ENCODE data around the gene LDHB.

LDHB gene

GRCh38 chr12:21694660-21695059 lies 37.0 kb upstream of the LDHB start:
- H3K27me3 ChIP-seq (ENCODE audit: control insufficient read depth, low read length), result 0 out of 2 replicates have a peak, but pooled peaks cover 5% of the 10 kb centered on the region
- H4K20me1 ChIP-seq (ENCODE audit: control insufficient read depth, insufficient read depth, low read depth, low read length), result no peaks in the 10 kb centered on the region
- H3K79me2 ChIP-seq (ENCODE audit: control insufficient read depth, low read length), result no peaks in the 10 kb centered on the region
- H3K27ac ChIP-seq (ENCODE audit: low read depth, low read length), result no peak overlapping the region
- H3F3A ChIP-seq (ENCODE audit: control insufficient read depth, insufficient read depth), result no peaks in the 10 kb centered on the region
- no peak overlapping the region for H3K4me2 ChIP-seq (ENCODE audit: low read length)
- no peaks in the 10 kb centered on the region for H3K36me3 ChIP-seq (ENCODE audit: control insufficient read depth, low read length)
- no peak overlapping the region for H3K4me3 ChIP-seq (ENCODE audit: low read length)
- no peaks in the 10 kb centered on the region for H3K4me1 ChIP-seq (ENCODE audit: control insufficient read depth, low read length)
- no peaks in the 10 kb centered on the region for H3K9me3 ChIP-seq (ENCODE audit: control insufficient read depth, insufficient read depth, low read length)
- TF ChIP-seq, protein P1, sequence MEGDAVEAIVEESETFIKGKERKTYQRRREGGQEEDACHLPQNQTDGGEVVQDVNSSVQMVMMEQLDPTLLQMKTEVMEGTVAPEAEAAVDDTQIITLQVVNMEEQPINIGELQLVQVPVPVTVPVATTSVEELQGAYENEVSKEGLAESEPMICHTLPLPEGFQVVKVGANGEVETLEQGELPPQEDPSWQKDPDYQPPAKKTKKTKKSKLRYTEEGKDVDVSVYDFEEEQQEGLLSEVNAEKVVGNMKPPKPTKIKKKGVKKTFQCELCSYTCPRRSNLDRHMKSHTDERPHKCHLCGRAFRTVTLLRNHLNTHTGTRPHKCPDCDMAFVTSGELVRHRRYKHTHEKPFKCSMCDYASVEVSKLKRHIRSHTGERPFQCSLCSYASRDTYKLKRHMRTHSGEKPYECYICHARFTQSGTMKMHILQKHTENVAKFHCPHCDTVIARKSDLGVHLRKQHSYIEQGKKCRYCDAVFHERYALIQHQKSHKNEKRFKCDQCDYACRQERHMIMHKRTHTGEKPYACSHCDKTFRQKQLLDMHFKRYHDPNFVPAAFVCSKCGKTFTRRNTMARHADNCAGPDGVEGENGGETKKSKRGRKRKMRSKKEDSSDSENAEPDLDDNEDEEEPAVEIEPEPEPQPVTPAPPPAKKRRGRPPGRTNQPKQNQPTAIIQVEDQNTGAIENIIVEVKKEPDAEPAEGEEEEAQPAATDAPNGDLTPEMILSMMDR (IDR thresholded peaks at IDR 0.05; ENCODE audit: low read depth, low read length, poor library complexity, severe bottlenecking), result no peak
- TF ChIP-seq EZH2phosphoT487 (IDR thresholded peaks at IDR 0.05; ENCODE audit: borderline replicate concordance, low read length), result no peak
- no peaks in the 10 kb centered on the region for H3K9me2 ChIP-seq (replicated peaks; ENCODE audit: control insufficient read depth, low read length)

DNA sequence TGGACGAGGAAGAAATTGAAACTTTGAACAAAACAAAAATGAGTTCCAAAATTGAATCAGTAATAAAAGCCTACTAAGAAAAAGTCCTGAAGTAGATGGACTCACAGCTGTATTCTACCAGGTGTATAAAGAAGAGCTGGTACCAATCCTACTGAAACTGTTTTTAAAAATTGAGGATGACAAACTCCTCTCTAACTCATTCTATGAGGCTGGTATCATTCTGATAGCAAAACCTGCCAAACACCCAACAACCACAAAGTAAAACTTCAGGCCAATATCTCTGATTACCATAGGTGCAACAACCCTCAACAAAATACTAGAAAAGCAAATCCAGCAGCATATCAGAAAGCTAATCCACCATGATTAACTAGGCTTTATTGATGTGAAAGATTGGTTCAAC lies 33.9 kb upstream of the LDHB start:
- Histone ChIP-seq H3K9me2 (replicated peaks; ENCODE audit: control insufficient read depth, low read length) (no peaks in the 10 kb centered on the region), H3K9me3 (ENCODE audit: control insufficient read depth, insufficient read depth, low read length) (no peaks in the 10 kb centered on the region), H3K4me3 (ENCODE audit: low read length) (no peak overlapping the region), H3K27ac (ENCODE audit: low read depth, low read length) (no peak overlapping the region), H3K36me3 (ENCODE audit: control insufficient read depth, low read length) (no peaks in the 10 kb centered on the region), H3F3A (ENCODE audit: control insufficient read depth, insufficient read depth) (no peaks in the 10 kb centered on the region), H3K4me2 (ENCODE audit: low read length) (no peak overlapping the region), H3K79me2 (ENCODE audit: control insufficient read depth, low read length) (no peaks in the 10 kb centered on the region), H4K20me1 (ENCODE audit: control insufficient read depth, insufficient read depth, low read depth, low read length) (no peaks in the 10 kb centered on the region), H3K27me3 (ENCODE audit: control insufficient read depth, low read length) (0 out of 2 replicates have a peak, but pooled peaks cover 5% of the 10 kb centered on the region), H3K4me1 (ENCODE audit: control insufficient read depth, low read length) (no peaks in the 10 kb centered on the region)
- TF ChIP-seq EZH2phosphoT487 (IDR thresholded peaks at IDR 0.05; ENCODE audit: borderline replicate concordance, low read length), result no peak
- TF ChIP-seq, protein P1 (IDR thresholded peaks at IDR 0.05; ENCODE audit: low read depth, low read length, poor library complexity, severe bottlenecking), result no peak

DNA sequence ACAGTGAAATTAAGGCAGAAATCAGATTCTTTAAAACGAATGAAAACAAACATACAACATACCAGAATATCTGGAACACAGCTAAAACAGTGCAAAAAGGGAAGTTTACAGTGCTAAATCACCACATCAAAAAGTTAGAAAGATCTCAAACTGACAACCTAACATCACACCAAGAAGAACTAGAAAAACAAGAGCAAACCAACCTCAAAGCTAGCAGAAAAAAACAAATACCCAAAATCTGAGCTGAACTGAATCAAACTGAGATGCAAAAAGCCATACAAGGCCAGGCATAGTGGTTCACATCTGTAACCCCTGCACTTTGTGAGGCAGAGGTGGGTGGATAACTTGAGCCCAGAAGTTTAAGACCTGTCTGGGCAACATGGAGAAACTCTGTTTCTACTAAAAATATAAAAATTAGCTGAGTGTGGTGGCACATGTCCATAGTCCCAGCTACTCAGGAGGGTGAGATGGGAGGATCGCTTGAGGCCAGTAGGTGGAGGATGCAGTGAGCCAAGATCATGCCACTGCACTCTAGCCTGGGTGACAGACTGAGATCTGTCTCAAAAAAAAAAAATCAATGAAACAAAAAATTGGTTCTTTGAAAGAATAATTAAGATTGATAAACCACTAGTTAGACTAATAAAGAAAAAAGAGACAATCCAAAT lies 33.2 kb upstream of the LDHB start:
- Histone ChIP-seq H3K27ac (ENCODE audit: low read depth, low read length) (no peak overlapping the region), H3K4me2 (ENCODE audit: low read length) (no peak overlapping the region), H3K27me3 (ENCODE audit: control insufficient read depth, low read length) (peaks cover 6% of the 10 kb centered on the region; the same call in 1 of the 2 replicates)

More for the DNA sequence above, 33.2 kb upstream of the LDHB start:
- H4K20me1 ChIP-seq (ENCODE audit: control insufficient read depth, insufficient read depth, low read depth, low read length), result no peaks in the 10 kb centered on the region
- no peak for TF ChIP-seq EZH2phosphoT487 (IDR thresholded peaks at IDR 0.05; ENCODE audit: borderline replicate concordance, low read length)
- TF ChIP-seq, protein P1 (IDR thresholded peaks at IDR 0.05; ENCODE audit: low read depth, low read length, poor library complexity, severe bottlenecking), result no peak
- no peaks in the 10 kb centered on the region for H3K36me3 ChIP-seq (ENCODE audit: control insufficient read depth, low read length)
- H3K9me2 ChIP-seq (replicated peaks; ENCODE audit: control insufficient read depth, low read length), result no peaks in the 10 kb centered on the region
- no peaks in the 10 kb centered on the region for H3K9me3 ChIP-seq (ENCODE audit: control insufficient read depth, insufficient read depth, low read length)
- H3K4me1 ChIP-seq (ENCODE audit: control insufficient read depth, low read length), result no peaks in the 10 kb centered on the region
- no peak overlapping the region for H3K4me3 ChIP-seq (ENCODE audit: low read length)
- no peaks in the 10 kb centered on the region for H3F3A ChIP-seq (ENCODE audit: control insufficient read depth, insufficient read depth)
- no peaks in the 10 kb centered on the region for H3K79me2 ChIP-seq (ENCODE audit: control insufficient read depth, low read length)
